GM12878 (cell line): Measurements from ENCODE around the gene IPO8. TPM values are rescaled to one million over a fixed set of nuclear protein-coding genes. Genes with fewer than 3 reads are reported as not detected.

ENCODE experiments used
- ATF7 ChIP-seq: fragments of 450-650 bp; IDR thresholded peaks from 2 replicates; pipeline ENCODE4 v1.6.1; 2016; ENCODE audit warnings: low read depth, mild to moderate bottlenecking
- CHD1 ChIP-seq: IDR thresholded peaks from 2 replicates; pipeline ENCODE4 v1.6.1; 2012; ENCODE audit warnings: low read depth, low read length, improper control_type of control experiment
- CREM ChIP-seq: IDR thresholded peaks from 2 replicates; pipeline ENCODE4 v1.6.1; 2014; ENCODE audit warnings: antibody characterized with exemption, low read depth
- CTCF ChIP-seq, 3 experiments: IDR thresholded peaks in 2 of 3; conservative IDR thresholded peaks in 1 of 3; 2 replicates each; pipeline ENCODE4 v1.5.1; 2011; ENCODE audit warnings: low read depth in 3 of 3, low read length in 3 of 3, mild to moderate bottlenecking in 3 of 3, control low read depth in 2 of 3, moderate library complexity in 2 of 3, inconsistent platforms in 1 of 3, mixed read lengths in 1 of 3; ENCODE audit not compliant: control insufficient read depth in 2 of 3, insufficient read depth in 1 of 3; ENCODE audit errors: extremely low read depth in 1 of 3
- E2F4 ChIP-seq: IDR thresholded peaks from 2 replicates; pipeline ENCODE4 v1.6.1; 2012; ENCODE audit warnings: low read depth, low read length, improper control_type of control experiment
- KDM1A ChIP-seq: fragments of 200-600 bp; sonication (generic); IDR thresholded peaks from 2 replicates; pipeline ENCODE4 v1.6.1; 2016; ENCODE audit warnings: borderline replicate concordance
- POU2F2 ChIP-seq: IDR thresholded peaks from 3 replicates; pipeline ENCODE4 v1.6.1; 2011; ENCODE audit warnings: low read depth, mild to moderate bottlenecking, low read length, borderline replicate concordance
- SIX5 ChIP-seq: IDR thresholded peaks from 2 replicates; pipeline ENCODE4 v1.6.1; 2011; ENCODE audit warnings: mild to moderate bottlenecking, low read depth, low read length, moderate library complexity; ENCODE audit not compliant: severe bottlenecking
- SUPT20H ChIP-seq: IDR thresholded peaks from 2 replicates; pipeline ENCODE4 v1.6.1; 2011; ENCODE audit warnings: low read depth, mild to moderate bottlenecking, low read length, moderate library complexity, borderline replicate concordance; ENCODE audit not compliant: control insufficient read depth
- YY1 ChIP-seq: IDR thresholded peaks from 2 replicates; pipeline ENCODE4 v1.6.1; 2011; ENCODE audit warnings: low read depth, mild to moderate bottlenecking, low read length
- ZBTB33 ChIP-seq: fragments of 450-650 bp; IDR thresholded peaks from 2 replicates; pipeline ENCODE4 v1.6.1; 2017; ENCODE audit warnings: mild to moderate bottlenecking
- polyA plus RNA-seq, 11 experiments: library from polyadenylated mRNA; depleted of rRNA in 4 of 11; unstranded in 6 of 11; stranded (reverse) in 5 of 11; fragments of >200 nt; fragmentation: Nextera tagmentation in 4 of 11; fragmentation: Illumina TruSeq in 1 of 11; extraction: Ambion mirVana in 4 of 11; extraction: Trizol in 1 of 11; gene quantifications; 1 replicate in 1 of 11; 2 replicates in 10 of 11; pipeline versions ENCODE4 v1.2.1 to v1.2.3, GENCODE V29; 2011 to 2016; ENCODE audit warnings: inconsistent platforms in 2 of 11, missing spikeins in 2 of 11, low read depth in 1 of 11
- total RNA-seq, 4 experiments: library from RNA; depleted of rRNA in 3 of 4; stranded (reverse); fragments of >200 nt in 3 of 4; fragmentation: Illumina TruSeq in 1 of 4; extraction: Trizol in 1 of 4; gene quantifications; 2 replicates each; pipeline versions ENCODE4 v1.2.1 to v1.2.3, GENCODE V29; 2013 to 2021

IPO8 gene
- total and polyA plus RNA-seq, 10 of the 15 experiments (the other 5 are each of a cell fraction or from before 2014, with no cell fraction given): 6.9 to 38.5 (median 15.1) TPM

- TF ChIP-seq CHD1 (no peak), YY1 (no peak), SIX5 (no peak), ZBTB33 (no peak), KDM1A (no peak), ATF7 (no peak), POU2F2 (no peak), CTCF (IDR thresholded peaks at IDR 0.05 in 2 of 3, conservative IDR thresholded peaks at IDR 0.05 in 1 of 3; ENCODE audit: control insufficient read depth in 2 of 3, extremely low read depth in 1 of 3, insufficient read depth in 1 of 3, low read depth in 3 of 3, low read length in 3 of 3) (no peak), SUPT20H (no peak), E2F4 (no peak), CREM (no peak)
Observed at GRCh38 chr12:30729547-30729946, 33.9 kb upstream of the IPO8 start (continued).
